ENCODE measurements around the gene MARCHF10.

The MARCHF10 gene

GRCh38 chr17:62676952-62677596 is 131.0 kb downstream of the MARCHF10 start:
- no peak for DNase-seq (ENCODE audit: low read depth)

GRCh38 chr17:62676231-62676943 is 131.7 kb downstream of the MARCHF10 start:
- no peak for DNase-seq (ENCODE audit: low read depth)

- no peak for DNase-seq (ENCODE audit: low read depth)
Observed at GRCh38 chr17:62675701-62676100, 132.4 kb downstream of the MARCHF10 start.

- no peak for DNase-seq (ENCODE audit: low read depth)
Observed at GRCh38 chr17:62675260-62675659, 132.9 kb downstream of the MARCHF10 start.

GRCh38 chr17:62674841-62675240 is 133.3 kb downstream of the MARCHF10 start:
- DNase-seq (ENCODE audit: low read depth), result no peak

- no peak for DNase-seq (ENCODE audit: low read depth)
Observed at GRCh38 chr17:62674363-62674739, 133.8 kb downstream of the MARCHF10 start.

GRCh38 chr17:62673614-62674362 is 134.3 kb downstream of the MARCHF10 start:
- DNase-seq (ENCODE audit: low read depth), result no peak

GRCh38 chr17:62672957-62673356 is 135.2 kb downstream of the MARCHF10 start:
- DNase-seq (ENCODE audit: low read depth), result no peak

- no peak for DNase-seq (ENCODE audit: low read depth)
Observed at GRCh38 chr17:62671553-62671952, 136.6 kb downstream of the MARCHF10 start.

- DNase-seq (ENCODE audit: low read depth), result no peak
Observed at GRCh38 chr17:62670202-62670821, 137.8 kb downstream of the MARCHF10 start.

GRCh38 chr17:62668091-62668804 is 139.9 kb downstream of the MARCHF10 start:
- DNase-seq (ENCODE audit: low read depth), result peak; percentile 52

- no peak for DNase-seq (ENCODE audit: low read depth)
Observed at GRCh38 chr17:62666801-62667591, 141.1 kb downstream of the MARCHF10 start.

GRCh38 chr17:62666061-62666800 is 141.9 kb downstream of the MARCHF10 start:
- DNase-seq (ENCODE audit: low read depth), result no peak

- no peak for DNase-seq (ENCODE audit: low read depth)
Observed at GRCh38 chr17:62665599-62665998, 142.5 kb downstream of the MARCHF10 start.

GRCh38 chr17:62664336-62665120 is 143.6 kb downstream of the MARCHF10 start:
- DNase-seq (ENCODE audit: low read depth), result no peak

GRCh38 chr17:62663304-62663703 is 144.8 kb downstream of the MARCHF10 start:
- DNase-seq (ENCODE audit: low read depth), result no peak

GRCh38 chr17:62662855-62663254 is 145.3 kb downstream of the MARCHF10 start:
- DNase-seq (ENCODE audit: low read depth), result peak; percentile 51

GRCh38 chr17:62661337-62661736 is 146.8 kb downstream of the MARCHF10 start:
- DNase-seq (ENCODE audit: low read depth), result no peak

- no peak for DNase-seq (ENCODE audit: low read depth)
Observed at GRCh38 chr17:62660629-62661118, 147.4 kb downstream of the MARCHF10 start.

Measured in fibroblast of gingiva (primary cell).